GM12864 (cell line): Measurements from ENCODE around the gene SFTPA1.
"Not testable (repeated sequence)": the region's sequence is repeated elsewhere in the genome, so short reads cannot be mapped to it uniquely, and the experiment has no call there.

Experiments used
- DNase-seq: peaks from one replicate; pipeline ENCODE4 v3.0.0-alpha.2; 2011; ENCODE audit warnings: low read depth
- H3K4me3 ChIP-seq: 2 replicates; pipeline ENCODE4 v1.5.1; 2011; ENCODE audit warnings: mild to moderate bottlenecking, low read depth, low read length, control low read depth
- CTCF ChIP-seq: IDR thresholded peaks from 2 replicates; pipeline ENCODE4 v1.5.1; 2011; ENCODE audit warnings: low read depth, mild to moderate bottlenecking, moderate library complexity, low read length, control low read depth, inconsistent platforms; ENCODE audit errors: missing control alignments

SFTPA1 gene

GRCh38 chr10:79595510-79595909 lies 15.2 kb upstream of the SFTPA1 start:
- no peak for TF ChIP-seq CTCF
- DNase-seq: no peak
- no peak overlapping the region for H3K4me3 ChIP-seq

GRCh38 chr10:79599644-79600043 lies 11.1 kb upstream of the SFTPA1 start:
- DNase-seq: not testable (repeated sequence)

GRCh38 chr10:79601939-79602338 lies 8.8 kb upstream of the SFTPA1 start:
- H3K4me3 ChIP-seq: no peak overlapping the region
- DNase-seq: no peak
- TF ChIP-seq CTCF: no peak

More at GRCh38 chr10:79599644-79600043, 11.1 kb upstream of the SFTPA1 start:
- H3K4me3 ChIP-seq: not testable (repeated sequence)

GRCh38 chr10:79602953-79603352 lies 7.8 kb upstream of the SFTPA1 start:
- TF ChIP-seq CTCF: no peak
- no peak for DNase-seq
- H3K4me3 ChIP-seq: no peak overlapping the region

GRCh38 chr10:79604294-79604693 lies 6.4 kb upstream of the SFTPA1 start:
- DNase-seq: no peak
- TF ChIP-seq CTCF: no peak

GRCh38 chr10:79605308-79605707 lies 5.4 kb upstream of the SFTPA1 start:
- no peak for TF ChIP-seq CTCF
- no peak for DNase-seq
- H3K4me3 ChIP-seq: no peak overlapping the region

More at GRCh38 chr10:79604294-79604693, 6.4 kb upstream of the SFTPA1 start:
- no peak overlapping the region for H3K4me3 ChIP-seq

- DNase-seq: no peak
- TF ChIP-seq CTCF: peak; percentile 78
- H3K4me3 ChIP-seq: no peak overlapping the region
Observed at GRCh38 chr10:79608505-79609375, 2.0 kb upstream of the SFTPA1 start.

- not testable (repeated sequence) for H3K4me3 ChIP-seq, DNase-seq
Observed at GRCh38 chr10:79611193-79611976, 646 bp downstream of the SFTPA1 start.
